GM23338 (cell line): ENCODE measurements around the gene MLST8. TPM values are rescaled to one million over a fixed set of nuclear protein-coding genes. Genes with fewer than 3 reads are reported as not detected.

Experiments used
- ATAC-seq: fragments of 200-7000 bp; cut with Tn5 transposase; 3 replicates; pipeline ENCODE4 v1.9.1; 2020
- DNase-seq: peaks from one replicate; pipeline ENCODE4 v3.0.0-alpha.2; 2015; ENCODE audit warnings: low spot score
- H2AFZ ChIP-seq: fragments of 200-600 bp; sonication (generic); 2 replicates; pipeline ENCODE4 v1.8.0; 2016; ENCODE audit warnings: antibody characterized with exemption, mild to moderate bottlenecking, moderate library complexity
- H3F3A ChIP-seq: fragments of 200-600 bp; sonication (generic); replicated peaks from 2 replicates; pipeline ENCODE4 v1.8.0; 2017; ENCODE audit warnings: antibody characterized with exemption, mixed run types, low read depth
- H3K27ac ChIP-seq: fragments of 200-600 bp; sonication (generic); 2 replicates; pipeline ENCODE4 v1.6.1; 2016; ENCODE audit warnings: low read depth
- H3K27me3 ChIP-seq: fragments of 200-600 bp; sonication (generic); 2 replicates; pipeline ENCODE4 v1.8.0; 2016; ENCODE audit warnings: mild to moderate bottlenecking, mixed run types, moderate library complexity; ENCODE audit not compliant: insufficient read depth
- H3K36me3 ChIP-seq: fragments of 200-600 bp; sonication (generic); 2 replicates; pipeline ENCODE4 v1.8.0; 2016; ENCODE audit warnings: mild to moderate bottlenecking; ENCODE audit not compliant: insufficient read depth
- H3K4me1 ChIP-seq: fragments of 200-600 bp; sonication (generic); 2 replicates; pipeline ENCODE4 v1.8.0; 2016; ENCODE audit warnings: mild to moderate bottlenecking, moderate library complexity; ENCODE audit not compliant: insufficient read depth
- H3K4me2 ChIP-seq: fragments of 200-600 bp; sonication (generic); 2 replicates; pipeline ENCODE4 v1.7.1; 2017; ENCODE audit warnings: mixed run types
- H3K4me3 ChIP-seq: fragments of 200-600 bp; sonication (generic); 2 replicates; pipeline ENCODE4 v1.6.1; 2016; ENCODE audit warnings: mixed run types
- H3K79me2 ChIP-seq: fragments of 200-600 bp; sonication (generic); replicated peaks from 2 replicates; pipeline ENCODE4 v1.8.0; 2017; ENCODE audit warnings: mild to moderate bottlenecking; ENCODE audit not compliant: insufficient read depth
- H3K9me2 ChIP-seq: fragments of 200-600 bp; sonication (generic); 2 replicates; pipeline ENCODE4 v1.8.0; 2017; ENCODE audit not compliant: insufficient read depth
- H4K20me1 ChIP-seq: fragments of 200-600 bp; sonication (generic); replicated peaks from 2 replicates; pipeline ENCODE4 v1.8.0; 2017; ENCODE audit warnings: mild to moderate bottlenecking; ENCODE audit not compliant: insufficient read depth
- H3K27ac Mint-ChIP-seq: 2 replicates; pipeline ENCODE4 v1.8.0; 2020; ENCODE audit warnings: inconsistent platforms, mild to moderate bottlenecking, moderate library complexity, mixed read lengths
- H3K27me3 Mint-ChIP-seq: 3 replicates; pipeline ENCODE4 v1.8.0; 2022; ENCODE audit warnings: low read depth, mild to moderate bottlenecking, moderate library complexity, mixed read lengths, inconsistent platforms; ENCODE audit not compliant: insufficient read depth, poor library complexity
- H3K36me3 Mint-ChIP-seq: 3 replicates; pipeline ENCODE4 v1.8.0; 2021; ENCODE audit warnings: low read depth, mild to moderate bottlenecking, inconsistent platforms, moderate library complexity, mixed read lengths
- H3K4me1 Mint-ChIP-seq: 3 replicates; pipeline ENCODE4 v1.8.0; 2020; ENCODE audit warnings: mild to moderate bottlenecking, inconsistent platforms, mixed read lengths
- H3K4me3 Mint-ChIP-seq: 3 replicates; pipeline ENCODE4 v1.8.0; 2021; ENCODE audit warnings: moderate library complexity, mild to moderate bottlenecking, inconsistent platforms, mixed read lengths
- H3K9me3 Mint-ChIP-seq: 3 replicates; pipeline ENCODE4 v1.8.0; 2020; ENCODE audit warnings: moderate library complexity, mild to moderate bottlenecking, inconsistent platforms, mixed read lengths
- CREB1 ChIP-seq: fragments of 250-450 bp; sonication (Bioruptor Pico); IDR thresholded peaks from 2 replicates; pipeline ENCODE4 v1.5.0; 2020; ENCODE audit warnings: low read depth, mild to moderate bottlenecking, moderate library complexity
- CTCF ChIP-seq, 2 experiments: fragments of 200-600 bp in 1 of 2; sonication (generic) in 1 of 2; conservative IDR thresholded peaks; 2 replicates each; pipeline versions ENCODE4 v1.5.1 to v1.6.1; 2016 to 2017; ENCODE audit warnings: antibody characterized with exemption in 2 of 2, low read depth in 2 of 2, mild to moderate bottlenecking in 2 of 2, moderate library complexity in 1 of 2
- ETS1 ChIP-seq: IDR thresholded peaks from 2 replicates; pipeline ENCODE4 v1.6.1; 2016; ENCODE audit warnings: antibody characterized with exemption
- EZH2 ChIP-seq: fragments of 200-600 bp; sonication (generic); IDR thresholded peaks from one replicate; pipeline ENCODE4 v1.8.0; 2017; ENCODE audit warnings: antibody characterized with exemption, mild to moderate bottlenecking, low read depth; ENCODE audit not compliant: unreplicated experiment
- EZH2phosphoT487 ChIP-seq: fragments of 200-600 bp; sonication (generic); IDR thresholded peaks from one replicate; pipeline ENCODE4 v1.8.1; 2018; ENCODE audit warnings: antibody characterized with exemption; ENCODE audit not compliant: unreplicated experiment
- POLR2AphosphoS5 ChIP-seq: IDR thresholded peaks from 2 replicates; pipeline ENCODE4 v1.6.1; 2016; ENCODE audit warnings: antibody characterized with exemption, low read depth
- REST ChIP-seq: IDR thresholded peaks from one replicate; pipeline ENCODE4 v1.6.1; 2018; ENCODE audit warnings: antibody characterized with exemption; ENCODE audit not compliant: unreplicated experiment
- STAT1 ChIP-seq: IDR thresholded peaks from one replicate; pipeline ENCODE4 v1.6.1; 2016; ENCODE audit warnings: antibody characterized with exemption; ENCODE audit not compliant: unreplicated experiment
- ZNF114 ChIP-seq: fragments of 250-450 bp; sonication (Bioruptor Pico); IDR thresholded peaks from 2 replicates; pipeline ENCODE4 v1.5.0; 2020; ENCODE audit warnings: mild to moderate bottlenecking, moderate library complexity
- ZNF331 ChIP-seq: fragments of 250-450 bp; sonication (Bioruptor Pico); IDR thresholded peaks from 2 replicates; pipeline ENCODE4 v1.5.0; 2020; ENCODE audit warnings: low read depth, mild to moderate bottlenecking, moderate library complexity
- polyA plus RNA-seq: library from polyadenylated mRNA; unstranded; fragments of >200 nt; fragmentation: Nextera tagmentation; extraction: Ambion mirVana; gene quantifications from 2 replicates; pipeline ENCODE4 v1.2.1, GENCODE V29; 2016
- total RNA-seq: library from RNA; depleted of rRNA; stranded (reverse); fragments of >200 nt; shearing (Covaris generic); gene quantifications from 2 replicates; pipeline ENCODE4 v1.2.3, GENCODE V29; 2014

MLST8 gene
- total and polyA plus RNA-seq, 2 experiments from 2014 or later = 58.8 to 138 TPM

- no peak for TF ChIP-seq REST
- no peak for TF ChIP-seq STAT1
- no peak for TF ChIP-seq ZNF331
Observed at GRCh38 chr16:2210009-2210332, 4.7 kb downstream of the MLST8 start (continued).

GRCh38 chr16:2210386-2211365 lies 5.4 kb downstream of the MLST8 start, which contains the start of gene BRICD5:
Gene BRICD5 (minus strand): TSS chr16:2210863. CDS start chr16:2210833, 30 bp downstream.
- H3F3A ChIP-seq = peaks cover 32% of the 10 kb centered on the region; the same call in 1 of the 2 replicates
- H3K9me2 ChIP-seq = no peaks in the 10 kb centered on the region
- H3K27ac ChIP-seq = no peak within 1 kb of the TSS
- H2AFZ ChIP-seq = no peak within 1 kb of the TSS
- H3K27ac Mint-ChIP-seq = peak within 1 kb of the TSS; percentile 77
- H3K36me3 Mint-ChIP-seq = peaks cover 35% of the 10 kb centered on the region
- H3K4me3 Mint-ChIP-seq = peak within 1 kb of the TSS; percentile 52; the same call in 1 of the 3 replicates
- no peak for ATAC-seq
- peaks cover 24% of the 10 kb centered on the region for H3K27me3 Mint-ChIP-seq
- H3K79me2 ChIP-seq = peaks cover 16% of the 10 kb centered on the region
- peaks cover 10% of the 10 kb centered on the region; the same call in 1 of the 2 replicates for H3K4me1 ChIP-seq
- DNase-seq = peak; percentile 58
- no peaks in the 10 kb centered on the region for H3K27me3 ChIP-seq
- TF ChIP-seq ZNF114 (CRISPR knock-in tag) = no peak
- TF ChIP-seq POLR2AphosphoS5 = peak; percentile 43
- TF ChIP-seq EZH2phosphoT487 = no peak
- no peak for TF ChIP-seq CREB1 (CRISPR knock-in tag)
- peaks cover 18% of the 10 kb centered on the region for H4K20me1 ChIP-seq
- no peak within 1 kb of the TSS for H3K4me2 ChIP-seq
- peaks cover 26% of the 10 kb centered on the region for H3K4me1 Mint-ChIP-seq
- H3K36me3 ChIP-seq = 0 out of 2 replicates have a peak, but pooled peaks cover 5% of the 10 kb centered on the region
- no peak within 1 kb of the TSS for H3K4me3 ChIP-seq
- H3K9me3 Mint-ChIP-seq = no peaks in the 10 kb centered on the region; the same call in 2 of the 3 replicates

- H3K4me1 ChIP-seq = peaks cover 10% of the 10 kb centered on the region; the same call in 1 of the 2 replicates
- no peak overlapping the region for H3K27ac ChIP-seq
- Mint-ChIP-seq H3K27me3 (peaks cover 20% of the 10 kb centered on the region), H3K4me1 (peaks cover 23% of the 10 kb centered on the region), H3K9me3 (no peaks in the 10 kb centered on the region; the same call in 2 of the 3 replicates), H3K27ac (peak overlapping the region; percentile 77), H3K4me3 (peak overlapping the region; percentile 52), H3K36me3 (peaks cover 31% of the 10 kb centered on the region)
- ATAC-seq = no peak
- H2AFZ ChIP-seq = no peak overlapping the region
- peaks cover 18% of the 10 kb centered on the region for H4K20me1 ChIP-seq
- H3K36me3 ChIP-seq = 0 out of 2 replicates have a peak, but pooled peaks cover 5% of the 10 kb centered on the region
- no peaks in the 10 kb centered on the region for H3K27me3 ChIP-seq
- peaks cover 36% of the 10 kb centered on the region; the same call in 1 of the 2 replicates for H3F3A ChIP-seq
- no peak overlapping the region for H3K4me2 ChIP-seq
- no peak for DNase-seq
- peaks cover 19% of the 10 kb centered on the region for H3K79me2 ChIP-seq
- H3K4me3 ChIP-seq = no peak overlapping the region
- H3K9me2 ChIP-seq = no peaks in the 10 kb centered on the region
- peak; percentile 54; the same call in 1 of the 2 replicates for TF ChIP-seq POLR2AphosphoS5
- TF ChIP-seq CTCF (conservative IDR thresholded peaks at IDR 0.05; ENCODE audit: low read depth in 2 of 2) = no peak
- TF ChIP-seq STAT1 = no peak
- TF ChIP-seq EZH2phosphoT487 = no peak
- no peak for TF ChIP-seq EZH2
- TF ChIP-seq ETS1 = no peak
- TF ChIP-seq CREB1 (CRISPR knock-in tag) = no peak
- TF ChIP-seq ZNF331 = no peak
Observed at GRCh38 chr16:2211923-2212347, 6.7 kb downstream of the MLST8 start.
